C1 segment of cervical spinal cord (tissue), 14 donors: Measurements from ENCODE around the gene REEP2.
"Not testable (repeated sequence)": the region's sequence is repeated elsewhere in the genome, so short reads cannot be mapped to it uniquely, and the experiment has no call there.

Experiments used
- DNase-seq, 14 donors: peaks; one replicate each; lab custom pipeline; 2025; lab: John Stamatoyannopoulos, UW

Gene REEP2

DNA sequence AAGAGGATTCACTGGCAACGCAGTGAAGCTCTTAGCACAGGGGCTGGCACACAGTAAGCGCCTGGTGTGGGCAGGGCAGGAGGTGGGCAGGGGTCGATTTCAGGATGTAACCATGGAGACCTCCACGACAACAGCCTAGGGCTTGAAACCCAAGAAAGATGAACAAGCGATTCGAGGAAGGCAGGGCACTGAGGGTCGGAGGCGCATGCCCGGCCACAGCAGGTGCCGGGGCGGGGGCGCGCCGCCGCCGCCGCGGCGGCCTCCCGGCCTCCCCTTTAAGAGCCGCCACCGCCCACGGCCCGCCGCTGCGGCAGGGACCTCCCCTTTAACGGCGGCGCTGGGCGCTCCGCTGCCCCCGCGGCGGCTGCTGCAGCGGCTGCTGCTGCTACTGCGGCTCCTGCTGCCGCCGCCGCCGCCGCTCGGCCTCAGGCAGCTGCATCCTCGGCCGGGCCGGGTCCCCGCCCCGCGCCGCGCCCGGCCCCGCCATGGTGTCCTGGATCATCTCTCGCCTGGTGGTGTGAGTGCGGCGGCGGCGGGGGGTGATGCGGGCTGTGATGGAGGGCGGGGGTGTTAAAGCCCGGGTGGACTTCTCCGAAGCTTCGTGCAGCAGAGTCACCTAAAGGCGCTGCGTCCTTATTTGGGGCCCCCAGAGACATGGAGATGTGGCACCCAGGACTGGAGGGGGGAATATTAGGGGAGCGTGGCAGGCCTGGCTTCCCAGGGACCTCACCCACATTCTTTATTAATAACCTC lies at the start of gene REEP2:
Gene REEP2, plus strand, starts transcription at position 334 of the 753 bp plus-strand sequence. Its CDS starts 152 bp downstream, at position 486.
- DNase-seq = peak in 3 of 14 donors; percentile 28 to 69 (median 60)

DNA sequence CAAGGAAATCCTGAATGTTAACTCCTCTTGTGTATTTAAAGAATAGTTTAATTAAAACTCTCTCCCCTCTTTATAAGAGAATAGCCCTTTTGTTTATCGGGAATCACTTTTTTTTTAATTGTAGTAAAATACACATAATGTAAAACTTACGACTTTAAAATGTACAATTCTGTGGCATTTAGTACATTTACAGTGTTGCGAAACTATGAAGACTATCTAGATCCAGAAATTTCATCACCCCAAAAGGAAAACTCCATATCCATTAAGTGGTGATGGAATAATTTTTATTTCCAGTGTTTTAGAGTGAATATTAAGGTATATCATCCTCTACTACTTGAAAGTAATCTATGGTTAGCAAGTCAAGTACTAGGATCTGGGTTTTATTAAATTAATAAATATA lies 49.5 kb upstream of the REEP2 start:
- DNase-seq = no peak

GRCh38 chr5:138389911-138390310 lies 48.9 kb upstream of the REEP2 start:
- DNase-seq = not testable (repeated sequence)

DNA sequence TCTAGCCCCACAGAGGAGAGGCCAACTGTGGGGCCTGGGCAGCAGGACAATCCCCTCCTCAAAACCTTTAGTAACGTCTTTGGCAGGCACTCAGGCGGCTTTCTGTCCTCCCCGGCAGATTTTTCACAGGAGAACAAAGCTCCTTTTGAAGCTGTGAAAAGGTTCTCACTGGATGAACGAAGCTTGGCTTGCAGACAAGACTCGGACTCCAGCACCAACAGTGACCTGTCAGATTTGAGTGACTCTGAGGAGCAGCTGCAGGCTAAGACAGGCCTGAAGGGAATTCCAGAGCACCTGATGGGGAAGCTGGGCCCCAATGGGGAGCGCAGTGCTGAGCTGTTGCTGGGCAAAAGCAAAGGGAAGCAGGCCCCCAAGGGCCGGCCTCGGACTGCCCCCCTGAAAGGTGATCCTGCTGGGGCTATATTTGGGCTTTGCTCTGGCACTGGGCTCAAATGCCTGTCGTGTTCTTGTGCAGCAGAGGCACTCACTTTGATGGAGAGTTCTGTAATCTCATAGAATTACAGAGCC lies 46.9 kb upstream of the REEP2 start:
- peak in 13 of 14 donors; percentile 8 to 81 (median 58) for DNase-seq

DNA sequence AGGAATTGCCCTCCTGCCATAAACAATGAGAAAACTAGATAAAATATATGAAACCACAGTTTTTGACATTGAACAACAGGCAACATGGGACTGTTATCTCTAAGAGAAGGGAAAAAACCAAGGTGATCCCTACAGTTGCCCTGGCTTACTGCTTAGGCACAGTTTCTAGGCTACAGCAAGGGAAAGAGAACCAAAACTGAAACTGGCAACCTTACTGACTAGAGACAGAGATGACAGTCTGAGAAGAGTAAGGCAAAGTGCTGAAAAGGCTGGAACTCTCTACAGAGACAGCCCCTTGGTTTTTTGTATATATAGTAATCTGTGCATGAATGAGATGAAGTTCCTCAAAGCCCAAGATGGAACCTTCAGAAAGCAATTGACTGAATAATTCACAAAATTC lies 36.2 kb upstream of the REEP2 start:
- DNase-seq = no peak

GRCh38 chr5:138408023-138408422 lies 30.8 kb upstream of the REEP2 start:
- no peak for DNase-seq

DNA sequence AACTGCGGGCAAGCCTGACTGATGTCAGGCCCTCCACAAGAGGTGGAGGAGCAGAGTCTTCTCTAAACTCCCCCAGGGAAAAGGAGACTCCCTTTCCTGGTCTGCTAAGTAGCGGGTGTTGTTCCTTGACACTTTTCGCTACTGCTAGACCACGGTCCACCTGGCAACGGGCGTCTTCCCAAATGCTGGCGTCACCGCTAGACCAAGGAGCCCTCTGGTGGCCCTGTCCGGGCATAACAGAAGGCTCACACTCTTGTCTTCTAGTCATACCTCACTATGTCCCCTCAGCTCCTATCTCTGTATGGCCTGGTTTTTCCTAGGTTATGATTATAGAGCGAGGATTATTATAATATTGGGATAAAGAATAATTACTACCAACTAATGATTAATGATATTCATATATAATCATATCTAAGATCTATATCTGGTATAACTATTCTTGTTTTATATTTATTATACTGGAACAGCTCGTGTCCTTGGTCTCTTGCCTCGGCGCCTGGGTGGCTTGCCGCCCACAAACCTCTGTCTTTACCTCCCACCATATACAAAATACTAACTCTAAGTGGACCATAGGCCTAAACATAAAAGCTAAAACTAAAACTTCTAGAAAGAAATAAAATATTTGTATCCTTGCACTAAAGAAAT lies 27.7 kb upstream of the REEP2 start:
- DNase-seq = peak in 6 of 14 donors; percentile 1 to 44 (median 16)

DNA sequence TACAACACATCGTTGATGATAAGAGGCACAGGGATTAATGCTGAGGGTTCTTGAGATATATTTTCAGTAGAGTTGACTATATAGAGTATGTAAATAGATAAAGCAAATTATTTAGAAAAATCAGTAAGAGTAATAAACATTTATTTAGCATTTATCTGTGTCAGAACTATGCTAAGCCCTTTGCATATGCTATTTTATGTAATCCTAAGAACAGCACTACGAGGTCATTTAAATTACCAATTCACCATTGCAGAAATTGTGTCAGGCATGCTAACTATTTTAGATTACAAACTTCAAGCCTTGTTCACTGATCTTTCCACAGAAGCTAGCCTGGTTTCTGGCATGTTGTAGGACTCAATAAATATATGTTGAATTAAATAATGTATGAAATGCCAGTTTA lies 20.4 kb upstream of the REEP2 start:
- no peak for DNase-seq

DNA sequence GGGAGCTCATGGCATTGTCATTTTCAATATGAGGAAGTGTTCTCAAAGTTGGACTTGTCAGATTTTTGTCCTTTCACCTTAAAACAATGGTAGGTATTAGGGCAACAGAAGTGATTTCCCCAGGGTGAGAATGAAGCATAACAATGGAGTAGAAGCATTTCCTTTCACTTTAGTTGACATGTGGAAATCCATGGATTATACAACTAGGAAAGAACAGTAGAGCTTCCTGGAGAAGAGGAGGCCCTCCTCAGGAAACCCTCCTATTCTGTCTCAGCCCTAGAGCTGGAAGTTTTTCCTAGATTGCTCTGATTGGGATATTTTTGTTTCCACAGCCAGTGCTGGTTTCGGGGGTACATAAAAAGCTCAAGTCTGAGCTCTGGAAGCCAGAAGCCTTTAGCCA lies 13.8 kb upstream of the REEP2 start:
- no peak for DNase-seq

- DNase-seq = no peak
Observed at GRCh38 chr5:138435943-138436342, 2.9 kb upstream of the REEP2 start.

DNA sequence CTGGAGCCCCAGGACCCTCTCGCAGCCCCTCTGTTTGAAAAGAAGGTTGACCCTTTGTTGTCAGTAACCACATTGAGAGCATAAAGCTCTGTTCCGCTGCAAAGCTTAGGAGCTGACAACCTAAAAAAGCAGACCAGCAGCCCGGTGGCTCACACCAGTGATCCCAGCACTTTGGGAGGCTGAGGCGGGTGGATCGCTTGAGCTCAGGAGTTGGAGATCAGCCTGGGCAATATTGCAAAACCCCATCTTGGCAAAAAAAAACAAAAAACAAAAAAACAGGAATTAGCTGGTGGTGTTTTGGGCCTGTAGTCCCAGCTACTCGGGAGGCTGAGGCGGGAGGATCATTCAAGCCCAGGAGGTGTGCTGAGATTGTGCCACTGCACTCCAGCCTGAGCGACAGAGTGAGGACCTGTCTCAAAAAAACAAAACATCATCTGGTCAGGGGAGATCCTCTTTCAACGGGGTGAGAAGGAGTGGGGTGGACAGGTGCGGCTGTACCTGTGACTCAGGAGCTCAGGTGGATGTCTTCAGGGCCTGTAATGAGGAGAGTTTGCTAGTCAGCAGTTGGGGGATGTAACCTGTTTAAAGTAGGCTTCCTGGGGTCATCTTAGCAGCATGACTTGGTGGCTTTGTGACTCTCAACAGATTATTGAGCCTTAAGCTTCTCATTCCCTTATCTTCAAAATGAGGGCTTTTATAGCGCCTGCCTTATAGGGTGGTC lies 694 bp upstream of the REEP2 start:
- no peak for DNase-seq

- DNase-seq = peak in 2 of 14 donors; percentile 27 to 55
Observed at GRCh38 chr5:138439477-138440158, 761 bp downstream of the REEP2 start.

DNA sequence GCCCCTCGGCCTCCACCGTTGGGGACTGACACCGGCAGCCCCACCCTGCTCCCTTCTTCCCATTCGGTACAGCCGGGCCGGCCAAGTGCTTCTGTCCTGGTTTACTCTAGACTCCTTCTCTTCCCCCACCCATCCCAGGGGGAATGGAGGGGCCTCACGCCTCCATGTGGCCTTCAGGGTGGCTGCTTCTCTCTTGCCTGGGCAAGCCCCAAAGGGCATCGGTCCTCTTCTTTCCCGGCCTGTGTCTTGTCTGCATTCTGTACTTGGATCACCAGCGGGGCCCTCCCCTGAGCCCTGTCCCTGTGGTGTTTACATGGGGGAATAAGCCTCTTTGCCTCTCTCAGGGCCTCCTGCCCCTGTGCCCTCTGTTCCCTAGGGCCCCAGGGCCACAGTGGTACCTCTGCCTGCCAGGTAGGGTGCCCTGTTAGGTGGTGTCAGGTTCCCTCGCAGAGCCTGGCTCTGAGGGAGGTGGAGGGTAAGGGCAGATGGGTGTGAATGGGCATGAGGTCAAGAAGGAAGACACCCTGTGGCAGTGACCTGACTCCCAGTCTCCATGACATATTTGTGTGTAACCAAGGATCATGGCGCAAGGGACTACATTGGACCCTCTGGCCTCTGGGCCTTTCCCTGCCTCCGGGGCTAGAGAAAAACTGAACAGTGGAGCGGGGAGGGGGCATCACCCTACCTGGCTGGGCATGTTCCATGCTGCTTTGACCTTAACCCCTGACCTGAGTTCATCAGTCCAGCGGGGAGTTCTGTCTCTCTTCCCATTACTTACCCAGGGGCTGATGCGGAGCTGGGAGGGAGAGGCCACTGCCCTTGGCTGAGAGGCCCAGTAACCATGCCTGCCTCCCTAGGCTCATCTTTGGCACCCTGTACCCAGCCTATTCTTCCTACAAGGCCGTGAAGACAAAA lies 1.6 kb downstream of the REEP2 start:
- DNase-seq = peak in 1 of 14 donors; percentile 27

- DNase-seq = no peak
Observed at GRCh38 chr5:138441221-138441620, 2.4 kb downstream of the REEP2 start.

DNA sequence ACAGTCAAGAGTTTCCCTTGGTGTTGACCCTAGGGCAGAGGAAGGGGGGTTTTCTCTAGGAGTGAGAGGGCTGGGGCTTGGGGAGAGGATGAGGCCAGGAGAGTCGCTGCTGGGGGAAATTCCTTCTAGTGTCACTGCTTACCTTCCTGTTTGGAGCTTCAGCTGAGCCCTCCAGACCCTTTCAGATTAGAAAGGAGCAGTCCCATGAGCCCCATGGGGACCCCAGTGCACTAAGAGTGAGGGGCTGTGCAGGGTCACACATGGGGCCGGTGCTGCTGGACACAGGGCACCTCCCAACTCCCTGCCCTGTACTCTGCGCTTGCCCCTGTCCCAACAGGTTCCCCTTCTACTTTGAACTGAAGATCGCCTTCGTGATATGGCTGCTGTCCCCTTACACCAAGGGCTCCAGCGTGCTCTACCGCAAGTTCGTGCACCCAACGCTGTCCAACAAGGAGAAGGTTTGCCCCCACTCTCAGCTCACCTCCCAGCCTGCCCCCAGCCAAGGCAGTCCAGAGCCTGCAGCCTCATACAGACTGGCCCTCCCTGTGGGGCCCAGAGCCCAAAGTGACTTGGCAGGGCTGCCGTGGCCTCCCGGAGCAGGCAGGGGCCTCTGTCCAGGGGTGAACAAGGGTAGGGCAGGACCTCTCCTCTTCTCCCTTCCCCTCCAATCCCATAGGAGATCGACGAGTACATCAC lies 5.4 kb downstream of the REEP2 start:
- DNase-seq = no peak

GRCh38 chr5:138444774-138445546 lies 6.1 kb downstream of the REEP2 start:
- no peak for DNase-seq

GRCh38 chr5:138445547-138446271 lies 6.9 kb downstream of the REEP2 start:
- DNase-seq = no peak

DNA sequence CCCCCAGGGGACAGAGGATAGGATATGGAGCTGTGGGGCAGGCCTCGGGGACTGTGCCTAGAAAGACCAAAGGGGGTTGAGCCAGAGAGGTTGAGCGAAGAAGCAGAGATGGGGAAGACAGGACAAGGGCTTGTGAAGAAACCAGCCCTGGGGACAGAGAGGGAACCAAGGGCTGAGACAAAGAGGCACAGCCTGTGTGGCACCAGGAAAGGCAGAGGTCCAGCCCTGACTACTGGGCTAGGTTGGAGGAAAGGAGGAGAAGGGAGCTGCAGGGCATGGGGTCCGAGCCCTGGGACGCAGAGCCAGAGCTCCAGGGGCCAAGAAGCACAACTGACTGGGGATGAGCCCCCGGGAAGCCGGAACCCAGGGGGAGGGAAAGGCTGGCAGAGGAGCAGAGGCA lies 9.2 kb downstream of the REEP2 start:
- no peak for DNase-seq
